MM.1S (cell line): ENCODE data around the gene PIK3R1.

Experiments
- EZH2 ChIP-seq: fragments of 300-600 bp; sonication (generic); optimal IDR thresholded peaks from 2 replicates; pipeline ENCODE3; 2017; ENCODE audit warnings: low read depth, mild to moderate bottlenecking, antibody characterized with exemption, low read length, mixed read lengths
- EZH2phosphoT487 ChIP-seq: fragments of 300-600 bp; sonication (generic); IDR thresholded peaks from 2 replicates; pipeline ENCODE4 v1.6.1; 2018; ENCODE audit warnings: antibody characterized with exemption, low read length
- TF ChIP-seq, protein P1 (sequence below): fragments of 300-600 bp; sonication (generic); IDR thresholded peaks from 2 replicates; pipeline ENCODE4 v1.5.1; 2016; ENCODE audit warnings: antibody characterized with exemption, low read length, mixed read lengths

- TF ChIP-seq, protein P1, sequence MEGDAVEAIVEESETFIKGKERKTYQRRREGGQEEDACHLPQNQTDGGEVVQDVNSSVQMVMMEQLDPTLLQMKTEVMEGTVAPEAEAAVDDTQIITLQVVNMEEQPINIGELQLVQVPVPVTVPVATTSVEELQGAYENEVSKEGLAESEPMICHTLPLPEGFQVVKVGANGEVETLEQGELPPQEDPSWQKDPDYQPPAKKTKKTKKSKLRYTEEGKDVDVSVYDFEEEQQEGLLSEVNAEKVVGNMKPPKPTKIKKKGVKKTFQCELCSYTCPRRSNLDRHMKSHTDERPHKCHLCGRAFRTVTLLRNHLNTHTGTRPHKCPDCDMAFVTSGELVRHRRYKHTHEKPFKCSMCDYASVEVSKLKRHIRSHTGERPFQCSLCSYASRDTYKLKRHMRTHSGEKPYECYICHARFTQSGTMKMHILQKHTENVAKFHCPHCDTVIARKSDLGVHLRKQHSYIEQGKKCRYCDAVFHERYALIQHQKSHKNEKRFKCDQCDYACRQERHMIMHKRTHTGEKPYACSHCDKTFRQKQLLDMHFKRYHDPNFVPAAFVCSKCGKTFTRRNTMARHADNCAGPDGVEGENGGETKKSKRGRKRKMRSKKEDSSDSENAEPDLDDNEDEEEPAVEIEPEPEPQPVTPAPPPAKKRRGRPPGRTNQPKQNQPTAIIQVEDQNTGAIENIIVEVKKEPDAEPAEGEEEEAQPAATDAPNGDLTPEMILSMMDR: no peak
- no peak for TF ChIP-seq EZH2
- no peak for TF ChIP-seq EZH2phosphoT487
Observed at GRCh38 chr5:68243681-68244080, 28.1 kb downstream of the PIK3R1 start.
